IPS-NIHi7 (cell line): ENCODE measurements around the gene DUSP7.
"Not testable (repeated sequence)": the region's sequence is repeated elsewhere in the genome, so short reads cannot be mapped to it uniquely, and the experiment has no call there.

Experiments
- DNase-seq: peaks from one replicate; pipeline ENCODE4 v3.0.0; 2012; ENCODE audit warnings: mixed read lengths; ENCODE audit errors: extremely low spot score

The DUSP7 gene

DNA sequence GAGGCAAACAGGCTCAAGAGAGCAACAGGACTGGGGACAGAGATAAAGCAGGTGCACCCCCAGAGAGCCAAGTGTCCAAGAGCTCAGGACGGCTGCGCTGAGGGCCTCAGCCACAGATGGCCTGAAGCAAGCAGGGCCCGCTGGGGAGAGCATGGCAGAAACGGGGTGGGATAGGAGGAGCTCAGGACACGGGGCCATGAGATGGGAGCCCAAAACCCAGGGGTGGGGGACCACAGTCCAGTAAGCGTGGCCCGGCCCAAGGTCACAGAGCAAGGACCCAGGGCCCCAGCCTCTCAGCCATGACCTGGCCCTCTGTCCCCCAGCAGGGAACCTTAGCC lies 9.5 kb downstream of the DUSP7 start:
- no peak for DNase-seq

- no peak for DNase-seq
Measured at GRCh38 chr3:52046186-52046901, 10.0 kb downstream of the DUSP7 start.

- peak; percentile 48 for DNase-seq
Measured at GRCh38 chr3:52044869-52045619, 11.3 kb downstream of the DUSP7 start.

- DNase-seq = no peak
Measured at GRCh38 chr3:52043750-52044149, 12.6 kb downstream of the DUSP7 start.

- DNase-seq = not testable (repeated sequence)
Measured at GRCh38 chr3:52043039-52043438, 13.3 kb downstream of the DUSP7 start.

DNA sequence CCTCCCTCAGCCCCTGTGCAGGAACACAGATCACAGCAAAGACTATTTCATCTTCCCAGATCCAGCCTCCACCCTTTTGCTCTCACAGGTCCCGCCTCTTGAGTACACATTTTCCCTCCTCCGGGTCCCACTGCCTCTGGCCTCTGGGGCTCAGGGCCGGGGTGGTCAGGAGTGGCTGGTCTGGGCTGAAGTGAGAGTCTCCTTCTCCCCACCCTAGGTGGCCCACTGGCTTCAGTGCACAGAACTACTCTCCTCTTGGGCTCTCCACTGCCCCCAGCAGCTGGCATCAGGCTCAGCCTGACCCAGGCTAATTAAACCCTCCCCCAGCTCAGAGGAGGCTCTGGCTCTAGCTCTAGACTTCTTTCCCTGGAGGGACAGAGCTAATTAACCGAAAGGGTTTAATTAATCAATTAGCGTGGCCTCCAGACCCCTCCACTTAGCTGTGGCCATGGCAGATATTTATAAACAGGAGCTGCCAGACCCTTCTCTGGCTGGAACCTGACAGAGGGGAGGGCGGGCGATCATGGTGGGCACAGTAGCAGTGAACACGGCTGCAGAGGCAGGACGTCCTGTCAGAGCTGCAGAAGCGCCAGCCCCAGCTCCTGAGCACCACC lies 15.1 kb downstream of the DUSP7 start:
- peak; percentile 57 for DNase-seq

DNA sequence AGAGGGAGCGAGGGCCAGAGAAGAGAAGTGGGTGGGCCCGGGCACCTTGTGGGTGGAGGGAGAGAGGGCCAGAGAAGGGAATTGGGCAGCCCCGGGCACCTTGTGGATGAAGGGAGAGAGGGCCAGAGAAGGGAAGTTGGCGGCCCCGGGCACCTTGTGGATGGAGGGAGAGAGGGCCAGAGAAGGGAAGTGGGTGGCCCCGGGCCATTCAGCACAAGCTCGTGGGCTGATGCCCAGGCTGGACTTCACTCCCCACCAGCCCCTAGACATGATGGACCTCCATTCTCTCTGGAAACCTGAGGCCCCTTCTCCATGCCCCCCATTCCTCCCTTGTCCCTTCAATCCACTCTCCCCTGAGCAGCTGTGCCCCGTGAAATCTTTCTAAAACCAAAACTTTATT lies 15.8 kb downstream of the DUSP7 start:
- no peak for DNase-seq

- DNase-seq = no peak
Measured at GRCh38 chr3:52039846-52040245, 16.5 kb downstream of the DUSP7 start.

GRCh38 chr3:52039426-52039825 lies 16.9 kb downstream of the DUSP7 start:
- DNase-seq = no peak

DNA sequence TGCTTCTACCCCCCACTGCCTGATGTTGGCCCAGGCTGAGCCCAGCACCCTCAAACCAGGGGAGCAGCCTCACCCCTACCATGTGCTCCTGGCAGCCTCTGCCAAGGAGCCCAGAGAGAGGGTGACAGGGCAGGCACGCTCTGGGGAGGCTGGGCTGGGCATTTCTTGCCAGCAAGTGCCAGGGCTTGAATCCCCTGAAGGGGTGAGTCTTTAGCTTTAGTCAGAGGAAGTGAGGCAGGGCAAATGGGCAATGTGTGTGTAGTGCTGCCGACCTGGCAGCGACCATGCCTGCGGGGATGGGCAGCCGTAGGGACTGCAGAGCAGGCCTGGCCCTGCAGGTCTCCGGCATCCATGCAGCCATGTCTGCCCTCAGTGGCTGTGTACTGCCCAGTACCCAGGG lies 18.1 kb downstream of the DUSP7 start:
- no peak for DNase-seq

DNA sequence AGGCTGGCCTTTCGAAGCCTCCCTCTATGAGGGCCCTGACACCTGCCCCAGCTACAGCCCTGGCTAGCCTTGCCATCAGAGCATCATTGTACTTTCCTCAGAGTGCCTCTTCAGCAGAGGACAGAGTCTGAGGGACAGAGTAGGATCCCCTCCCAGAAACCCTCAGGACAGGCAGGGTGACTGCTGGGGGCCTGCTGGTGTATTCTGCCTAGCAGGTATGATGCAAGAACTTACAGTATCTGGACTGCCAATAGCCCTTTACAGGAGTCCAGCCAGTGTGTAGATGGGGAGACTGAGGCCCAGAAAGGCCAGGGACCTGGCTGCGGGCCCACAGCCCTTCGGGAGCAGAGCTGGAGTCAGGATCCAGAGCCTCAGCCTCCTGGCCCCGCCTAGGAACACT lies 19.1 kb downstream of the DUSP7 start:
- DNase-seq = no peak

DNA sequence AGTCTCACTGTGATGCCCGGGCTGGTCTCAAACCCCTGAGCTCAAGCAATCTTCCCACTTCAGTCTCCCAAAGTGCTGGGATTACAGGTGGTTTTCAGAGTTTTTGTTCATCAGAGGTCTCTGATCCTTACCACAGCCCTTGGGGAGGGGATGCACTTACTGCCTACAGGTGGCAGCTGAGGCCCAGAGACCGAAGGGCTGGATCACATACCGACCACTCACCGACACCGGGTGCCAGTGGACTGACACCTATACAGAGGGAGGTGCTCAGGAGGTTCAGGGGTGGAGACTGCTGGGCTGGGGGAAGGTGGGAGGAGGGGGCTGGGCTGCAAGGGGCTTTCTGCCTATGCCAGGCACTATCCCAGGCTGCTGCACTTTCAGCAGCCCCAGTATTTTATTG lies 19.5 kb downstream of the DUSP7 start:
- peak; percentile 79 for DNase-seq

DNA sequence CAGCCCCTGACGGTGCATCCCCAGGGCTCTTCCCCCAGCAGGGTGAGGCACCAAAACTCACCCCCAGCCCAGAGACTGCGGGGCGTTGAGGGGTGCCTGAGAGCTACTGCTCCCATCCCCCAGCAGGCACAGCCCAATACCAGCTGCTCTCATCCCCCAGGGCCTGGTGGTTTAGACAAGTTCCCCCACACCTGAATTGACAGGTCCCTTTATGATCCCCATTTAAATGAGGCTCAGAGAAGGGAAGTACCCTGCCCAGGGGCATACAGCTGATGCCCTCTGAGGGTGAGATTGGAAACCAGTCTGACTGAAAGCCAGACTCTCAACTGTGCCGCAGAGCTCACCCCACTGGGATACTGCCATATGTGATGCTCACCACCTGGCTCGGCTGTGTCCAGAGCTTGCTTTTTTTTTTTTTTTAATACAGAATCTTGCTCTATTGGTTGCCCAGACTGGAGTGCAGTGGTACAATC lies 20.1 kb downstream of the DUSP7 start:
- no peak for DNase-seq

DNA sequence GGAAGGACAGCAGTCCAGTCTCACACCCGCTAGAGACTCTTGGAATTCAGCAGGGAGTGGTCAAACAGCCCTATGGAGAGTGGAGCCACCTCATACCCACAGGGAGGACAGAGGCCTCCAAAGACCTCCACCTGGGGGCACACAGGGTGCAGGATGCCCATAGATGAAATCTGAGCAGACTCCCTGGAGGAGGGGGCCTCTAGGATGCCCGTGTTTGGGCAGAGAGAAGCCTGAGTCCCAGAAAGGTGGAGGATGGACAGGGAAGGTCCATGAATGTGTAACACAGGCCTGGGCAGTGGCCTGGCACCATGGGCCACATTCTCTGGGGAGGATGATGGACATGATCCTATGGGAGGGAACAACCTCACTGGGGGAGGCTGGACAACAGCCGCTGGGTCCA lies 21.7 kb downstream of the DUSP7 start:
- DNase-seq = no peak

GRCh38 chr3:52034212-52034611 lies 22.2 kb downstream of the DUSP7 start:
- no peak for DNase-seq

- DNase-seq = not testable (repeated sequence)
Measured at GRCh38 chr3:52033748-52034147, 22.6 kb downstream of the DUSP7 start.

- no peak for DNase-seq
Measured at GRCh38 chr3:52032702-52033408, 23.5 kb downstream of the DUSP7 start.

DNA sequence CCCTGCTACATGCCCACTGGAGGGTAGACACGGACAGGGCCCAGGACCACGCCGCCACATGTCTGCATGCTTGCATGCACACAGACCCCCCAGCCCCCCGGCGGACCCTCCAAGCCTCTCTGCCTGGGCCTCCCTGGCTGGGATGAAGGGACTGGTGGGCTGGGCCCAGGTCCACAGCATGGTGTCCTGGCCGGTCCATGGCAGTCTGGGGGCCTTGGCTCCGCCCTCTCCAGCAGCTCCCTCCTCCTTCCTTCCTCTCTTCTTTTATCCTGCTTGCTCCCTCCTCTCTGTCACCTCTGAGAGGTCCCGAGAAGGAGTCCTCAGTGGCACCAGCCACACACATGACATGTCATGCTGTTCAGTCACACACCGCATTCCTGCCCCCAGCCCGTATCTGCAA lies 24.5 kb downstream of the DUSP7 start:
- DNase-seq = no peak

DNA sequence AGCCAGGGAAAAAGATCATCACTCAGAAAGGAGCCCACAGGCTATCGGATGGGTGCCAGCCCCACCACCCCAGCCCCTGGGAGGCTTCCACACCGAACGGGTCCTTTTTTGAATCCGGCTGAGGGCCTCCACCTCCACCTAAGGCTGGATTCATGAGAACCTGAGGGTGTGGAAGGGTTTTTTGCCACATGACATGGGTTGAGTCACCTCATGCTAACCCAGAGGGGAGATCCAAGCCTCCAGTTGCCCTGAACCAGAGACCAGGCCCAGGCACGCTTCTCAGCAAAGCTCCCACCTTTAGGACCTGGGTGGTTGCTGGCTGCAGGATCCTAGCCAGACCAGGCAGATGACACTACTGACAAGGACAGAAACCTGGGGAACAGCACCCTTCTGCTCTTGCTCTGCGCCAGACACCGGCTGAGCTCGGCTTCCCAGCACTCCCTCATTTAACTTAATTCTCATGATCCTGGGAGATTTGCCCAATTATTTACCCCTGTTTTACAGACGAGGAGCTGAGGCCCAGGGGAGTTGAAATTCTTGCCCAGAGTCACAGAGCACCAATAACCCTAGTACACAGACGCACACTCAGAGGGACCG lies 25.6 kb downstream of the DUSP7 start:
- no peak for DNase-seq

DNA sequence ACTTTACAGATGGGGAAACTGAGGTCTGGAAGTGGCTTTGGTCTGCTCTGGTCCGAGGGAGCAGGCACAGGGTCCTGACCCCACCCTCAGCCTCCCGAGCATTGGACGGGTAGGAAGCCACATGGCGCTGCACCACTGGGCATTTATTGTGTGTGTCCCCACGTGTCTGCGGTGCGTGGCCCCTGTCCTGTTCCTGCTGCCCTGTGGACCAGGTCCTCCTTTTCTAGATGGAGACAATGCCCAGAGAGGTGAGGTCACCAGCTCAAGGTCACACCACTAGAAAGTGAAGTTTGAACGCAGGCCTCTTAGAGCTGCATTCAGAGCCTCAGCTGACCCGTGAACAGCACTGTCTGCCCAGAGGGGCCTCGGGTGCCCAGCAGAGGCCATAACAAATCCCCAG lies 26.8 kb downstream of the DUSP7 start:
- DNase-seq = no peak

DNA sequence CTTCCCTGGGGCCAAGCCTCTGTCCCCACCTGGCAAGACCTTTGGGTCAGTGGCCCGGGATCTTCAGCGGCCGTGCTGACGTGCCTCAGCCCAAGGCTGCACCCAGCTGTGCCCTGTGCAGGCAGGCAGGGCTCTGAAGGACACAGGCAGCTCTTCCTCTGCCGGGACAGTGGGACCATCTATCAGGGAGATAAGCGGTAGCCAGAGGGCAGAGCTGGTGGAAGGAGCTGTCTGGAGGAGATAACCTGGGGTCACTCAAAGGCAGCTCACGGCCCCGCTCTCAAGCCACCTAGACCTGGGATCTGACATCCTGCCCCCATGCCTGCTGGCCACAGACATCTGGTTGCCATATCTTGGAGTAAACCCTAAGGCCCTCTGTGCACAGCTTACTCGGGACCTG lies 27.3 kb downstream of the DUSP7 start:
- no peak for DNase-seq

DNA sequence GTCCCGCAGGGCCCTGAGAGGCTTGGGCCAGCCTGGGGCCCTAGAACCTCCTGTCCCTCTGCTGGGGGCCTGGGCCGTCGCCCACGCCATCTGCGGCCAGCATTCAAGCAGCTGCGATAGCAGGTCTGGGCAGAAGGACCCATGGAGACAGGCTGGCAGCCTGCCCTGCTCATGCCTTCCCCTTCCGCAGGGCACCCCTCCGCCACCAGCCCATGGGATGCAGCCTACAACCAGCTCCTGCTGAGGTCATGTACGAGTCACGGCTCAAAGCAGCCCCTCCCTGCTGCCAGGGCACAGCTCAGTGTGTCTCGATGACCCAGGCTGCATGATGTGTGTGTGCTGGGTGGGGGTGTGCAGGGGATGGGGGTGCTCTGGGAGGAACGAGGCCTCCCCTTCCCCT lies 27.8 kb downstream of the DUSP7 start:
- no peak for DNase-seq
